ENCODE measurements around the gene BRSK2. TPM values are rescaled to one million over a fixed set of nuclear protein-coding genes. Genes with fewer than 3 reads are reported as not detected.

Gene BRSK2
- total RNA-seq, 1 donor from 2014 or later: 49.2 TPM

GRCh38 chr11:1481483-1481825, 91.7 kb downstream of the BRSK2 start:
- TF ChIP-seq CTCF (IDR thresholded peaks at IDR 0.05; ENCODE audit: unreplicated experiment): no peak
- no peak overlapping the region for H3K27ac Mint-ChIP-seq
- no peak for DNase-seq (ENCODE audit: low spot score, unreplicated experiment)

GRCh38 chr11:1481861-1482441, 92.2 kb downstream of the BRSK2 start:
- no peaks in the 10 kb centered on the region for H3K4me1 Mint-ChIP-seq (ENCODE audit: low read depth)
- DNase-seq (ENCODE audit: low spot score, unreplicated experiment): no peak
- no peak for TF ChIP-seq CTCF (IDR thresholded peaks at IDR 0.05; ENCODE audit: unreplicated experiment)
- no peaks in the 10 kb centered on the region for H3K27me3 Mint-ChIP-seq
- peaks cover 3% of the 10 kb centered on the region for H3K36me3 Mint-ChIP-seq (ENCODE audit: insufficient read depth)
- no peaks in the 10 kb centered on the region for H3K9me3 Mint-ChIP-seq (ENCODE audit: low read depth)
- H3K4me3 Mint-ChIP-seq (ENCODE audit: low read depth): no peak overlapping the region
- no peak overlapping the region for H3K27ac Mint-ChIP-seq

More at GRCh38 chr11:1481483-1481825, 91.7 kb downstream of the BRSK2 start:
- no peaks in the 10 kb centered on the region for H3K27me3 Mint-ChIP-seq
- H3K4me1 Mint-ChIP-seq (ENCODE audit: low read depth): no peaks in the 10 kb centered on the region
- H3K9me3 Mint-ChIP-seq (ENCODE audit: low read depth): no peaks in the 10 kb centered on the region
- H3K36me3 Mint-ChIP-seq (ENCODE audit: insufficient read depth): peaks cover 3% of the 10 kb centered on the region
- H3K4me3 Mint-ChIP-seq (ENCODE audit: low read depth): no peak overlapping the region

- no peak for TF ChIP-seq CTCF (IDR thresholded peaks at IDR 0.05; ENCODE audit: unreplicated experiment)
- Mint-ChIP-seq H3K4me3 (ENCODE audit: low read depth) (no peak overlapping the region), H3K9me3 (ENCODE audit: low read depth) (no peaks in the 10 kb centered on the region), H3K27me3 (no peaks in the 10 kb centered on the region), H3K4me1 (ENCODE audit: low read depth) (no peaks in the 10 kb centered on the region), H3K27ac (no peak overlapping the region), H3K36me3 (ENCODE audit: insufficient read depth) (peaks cover 2% of the 10 kb centered on the region)
- DNase-seq (ENCODE audit: low spot score, unreplicated experiment): no peak
Observed at GRCh38 chr11:1482581-1483444, 93.1 kb downstream of the BRSK2 start.

GRCh38 chr11:1483445-1483961, 93.8 kb downstream of the BRSK2 start:
- TF ChIP-seq CTCF (IDR thresholded peaks at IDR 0.05; ENCODE audit: unreplicated experiment): no peak
- Mint-ChIP-seq H3K27me3 (no peaks in the 10 kb centered on the region), H3K9me3 (ENCODE audit: low read depth) (no peaks in the 10 kb centered on the region), H3K36me3 (ENCODE audit: insufficient read depth) (peaks cover 1% of the 10 kb centered on the region), H3K4me1 (ENCODE audit: low read depth) (peaks cover under 1% of the 10 kb centered on the region), H3K4me3 (ENCODE audit: low read depth) (no peak overlapping the region), H3K27ac (no peak overlapping the region)
- no peak for DNase-seq (ENCODE audit: low spot score, unreplicated experiment)

- Mint-ChIP-seq H3K4me1 (ENCODE audit: low read depth) (peaks cover 4% of the 10 kb centered on the region), H3K9me3 (ENCODE audit: low read depth) (no peaks in the 10 kb centered on the region), H3K4me3 (ENCODE audit: low read depth) (no peak overlapping the region), H3K36me3 (ENCODE audit: insufficient read depth) (peaks cover 1% of the 10 kb centered on the region), H3K27me3 (no peaks in the 10 kb centered on the region), H3K27ac (no peak overlapping the region)
- no peak for DNase-seq (ENCODE audit: low spot score, unreplicated experiment)
- no peak for TF ChIP-seq CTCF (IDR thresholded peaks at IDR 0.05; ENCODE audit: unreplicated experiment)
Observed at GRCh38 chr11:1484061-1484671, 94.4 kb downstream of the BRSK2 start.

All from progenitor cell of endocrine pancreas (in vitro differentiated cells).